ENCODE results near the gene TIMM22.

Gene TIMM22

GRCh38 chr17:1001640-1002411 is 4.9 kb downstream of the TIMM22 start:
- peak overlapping the region; percentile 79 to 83 for H3K27ac ChIP-seq
- TF ChIP-seq CTCF (IDR thresholded peaks at IDR 0.05): peak in 1 of 2 experiments; percentile 21
- H3K9me3 ChIP-seq: no peaks in the 10 kb centered on the region
- peaks cover 11 to 83% (median 79%) of the 10 kb centered on the region in 4 donors for H3K4me1 ChIP-seq
- no peak overlapping the region for H3K4me3 ChIP-seq
- intact Hi-C loops (cut with DNase I; ENCODE audit: low total_unique reads): no loop called here
- peaks cover 17 to 50% (median 30%) of the 10 kb centered on the region in 3 donors for H3K36me3 ChIP-seq
- DNase-seq: peak; percentile 66 to 90
- no peaks in the 10 kb centered on the region for H3K27me3 ChIP-seq

- DNase-seq: no peak
- Histone ChIP-seq H3K27ac (peak overlapping the region; percentile 79 to 83), H3K4me1 (peaks cover 11 to 85% (median 82%) of the 10 kb centered on the region in 4 donors), H3K9me3 (no peaks in the 10 kb centered on the region), H3K27me3 (no peaks in the 10 kb centered on the region), H3K4me3 (no peak overlapping the region), H3K36me3 (peaks cover 21 to 50% (median 34%) of the 10 kb centered on the region in 3 donors)
- TF ChIP-seq CTCF (IDR thresholded peaks at IDR 0.05): no peak
- intact Hi-C loops (cut with DNase I; ENCODE audit: low total_unique reads): no loop called here
Observed at GRCh38 chr17:1002412-1002753, 5.5 kb downstream of the TIMM22 start.

GRCh38 chr17:1002771-1003555 is 6.0 kb downstream of the TIMM22 start:
- Histone ChIP-seq H3K4me1 (peaks cover 8 to 85% (median 82%) of the 10 kb centered on the region in 4 donors), H3K27me3 (no peaks in the 10 kb centered on the region), H3K4me3 (no peak overlapping the region), H3K27ac (peak overlapping the region; percentile 79 to 83), H3K36me3 (peaks cover 23 to 50% (median 38%) of the 10 kb centered on the region in 3 donors), H3K9me3 (no peaks in the 10 kb centered on the region)
- intact Hi-C loops (cut with DNase I; ENCODE audit: low total_unique reads): no loop called here
- DNase-seq: no peak
- TF ChIP-seq CTCF (IDR thresholded peaks at IDR 0.05): no peak

- Histone ChIP-seq H3K36me3 (peaks cover 23 to 50% (median 38%) of the 10 kb centered on the region in 3 donors), H3K4me1 (peaks cover 11 to 85% (median 82%) of the 10 kb centered on the region in 4 donors), H3K4me3 (no peak overlapping the region), H3K27ac (peak overlapping the region; percentile 79 to 83), H3K9me3 (no peaks in the 10 kb centered on the region), H3K27me3 (no peaks in the 10 kb centered on the region)
- intact Hi-C loops (cut with DNase I; ENCODE audit: low total_unique reads): no loop called here
- DNase-seq: no peak
- TF ChIP-seq CTCF (IDR thresholded peaks at IDR 0.05): no peak
Observed at GRCh38 chr17:1003633-1003971, 6.7 kb downstream of the TIMM22 start.

- peaks cover 15 to 89% (median 85%) of the 10 kb centered on the region in 4 donors for H3K4me1 ChIP-seq
- H3K4me3 ChIP-seq: no peak overlapping the region
- intact Hi-C loops (cut with DNase I; ENCODE audit: low total_unique reads): no loop called here
- peaks cover 23 to 50% (median 39%) of the 10 kb centered on the region in 3 donors for H3K36me3 ChIP-seq
- DNase-seq: no peak
- TF ChIP-seq CTCF (IDR thresholded peaks at IDR 0.05): no peak
- H3K9me3 ChIP-seq: no peaks in the 10 kb centered on the region
- H3K27ac ChIP-seq: peak overlapping the region; percentile 79 to 83
- H3K27me3 ChIP-seq: no peaks in the 10 kb centered on the region
Observed at GRCh38 chr17:1003972-1004768, 7.2 kb downstream of the TIMM22 start.
